Stimulated activated CD8-positive, alpha-beta memory T cell treated with anti-CD3 and anti-CD28 coated beads, Interleukin-2, amount 100 ng/mL, for 1 hour (primary cell): ENCODE results near the gene MUC20.
"Not testable (repeated sequence)": the region's sequence is repeated elsewhere in the genome, so short reads cannot be mapped to it uniquely, and the experiment has no call there.

ENCODE experiments used
- DNase-seq, 2 donors: peaks; one replicate each; pipeline ENCODE4 v3.0.0-alpha.2; 2020; ENCODE audit warnings: low read depth in 2 of 2

The MUC20 gene

DNA sequence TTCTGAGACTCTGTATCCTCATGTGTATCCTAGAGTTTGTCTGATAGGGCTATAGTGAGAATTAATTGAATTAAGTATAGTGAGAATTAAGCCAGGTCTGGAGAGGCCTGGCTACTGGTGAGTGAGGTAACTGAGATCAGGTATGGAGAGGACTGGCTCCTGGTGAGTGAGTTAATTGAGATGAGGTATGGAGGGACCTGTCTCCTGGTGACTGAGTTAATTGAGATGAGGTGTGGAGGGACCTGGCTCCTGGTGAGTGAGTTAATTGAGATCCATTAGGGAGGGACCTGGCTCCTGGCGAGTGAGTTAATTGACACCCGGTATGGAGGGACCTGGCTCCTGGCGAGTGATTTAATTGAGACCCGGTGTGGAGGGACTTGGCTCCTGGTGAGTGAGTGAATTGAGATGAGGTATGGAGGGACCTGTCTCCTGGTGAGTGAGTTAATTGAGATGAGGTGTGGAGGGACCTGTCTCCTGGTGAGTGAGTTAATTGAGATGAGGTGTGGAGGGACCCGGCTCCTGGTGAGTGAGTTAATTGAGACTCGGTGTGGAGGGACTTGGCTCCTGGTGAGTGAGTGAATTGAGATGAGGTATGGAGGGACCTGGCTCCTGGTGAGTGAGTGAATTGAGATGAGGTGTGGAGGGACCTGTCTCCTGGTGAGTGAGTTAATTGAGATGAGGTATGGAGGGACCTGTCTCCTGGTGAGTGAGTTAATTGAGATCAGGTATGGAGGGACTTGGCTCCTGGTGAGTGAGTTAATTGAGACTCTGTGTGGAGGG lies 10.5 kb upstream of the MUC20 start:
- not testable (repeated sequence) for DNase-seq

DNA sequence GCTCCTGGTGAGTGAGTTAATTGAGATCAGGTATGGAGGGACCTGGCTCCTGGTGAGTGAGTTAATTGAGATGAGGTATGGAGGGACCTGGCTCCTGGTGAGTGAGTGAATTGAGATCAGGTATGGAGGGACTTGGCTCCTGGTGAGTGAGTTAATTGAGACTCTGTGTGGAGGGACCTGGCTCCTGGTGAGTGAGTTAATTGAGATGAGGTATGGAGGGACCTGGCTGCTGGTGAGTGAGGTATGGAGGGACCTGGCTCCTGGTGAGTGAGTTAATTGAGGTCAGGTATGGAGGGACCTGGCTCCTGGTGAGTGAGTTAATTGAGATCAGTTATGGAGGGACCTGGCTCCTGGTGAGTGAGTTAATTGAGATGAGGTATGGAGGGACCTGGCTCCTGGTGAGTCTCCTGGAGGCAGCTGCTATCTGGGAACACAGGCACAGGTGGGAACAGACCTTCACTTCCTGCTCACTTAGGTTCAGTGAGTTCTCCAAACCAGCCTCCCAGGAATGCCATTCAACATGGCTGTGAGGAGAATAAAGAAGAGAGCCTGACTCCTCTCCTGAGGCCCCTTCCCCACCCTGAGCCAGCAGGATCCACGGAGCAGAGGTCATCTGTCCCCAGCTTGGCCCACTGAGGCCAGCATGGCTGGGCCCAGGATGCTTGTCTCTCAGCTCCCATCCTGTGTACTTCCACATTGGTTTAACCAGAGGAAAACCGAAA lies 9.5 kb upstream of the MUC20 start:
- not testable (repeated sequence) for DNase-seq

DNA sequence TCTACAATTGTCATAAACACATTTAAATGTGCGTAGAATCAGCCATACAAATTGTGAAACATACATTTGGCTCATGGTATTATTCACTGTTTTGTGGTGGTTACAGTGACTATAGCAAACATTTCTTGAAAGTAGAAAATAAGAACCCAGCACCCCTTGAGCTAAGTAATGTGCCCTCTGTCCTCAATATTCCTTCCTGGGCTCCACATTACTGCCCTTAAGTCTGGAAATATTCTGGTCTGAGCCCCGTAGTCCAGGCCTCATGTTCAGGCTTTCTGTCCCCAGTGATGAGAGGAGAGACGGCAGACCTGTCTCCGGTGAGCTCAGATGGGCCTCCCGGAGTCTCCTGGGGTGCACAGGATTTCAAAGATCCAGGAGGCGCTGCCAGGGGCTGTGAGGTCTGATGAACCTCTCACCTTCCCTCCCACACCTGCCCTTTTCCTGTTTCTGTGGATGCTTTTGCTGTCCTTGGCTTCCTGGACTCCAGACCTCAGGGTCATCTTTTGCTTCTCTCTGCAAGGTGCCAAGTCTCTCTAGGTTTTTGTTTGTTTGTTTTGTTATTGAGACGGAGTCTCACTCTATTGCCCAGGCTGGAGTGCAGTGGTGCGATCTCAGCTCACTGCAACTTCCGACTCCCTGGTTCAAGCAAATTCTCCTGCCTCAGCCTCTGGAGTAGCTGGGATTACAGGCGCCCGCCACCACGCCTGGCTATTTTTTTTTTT lies 8.8 kb upstream of the MUC20 start:
- DNase-seq: no peak

DNA sequence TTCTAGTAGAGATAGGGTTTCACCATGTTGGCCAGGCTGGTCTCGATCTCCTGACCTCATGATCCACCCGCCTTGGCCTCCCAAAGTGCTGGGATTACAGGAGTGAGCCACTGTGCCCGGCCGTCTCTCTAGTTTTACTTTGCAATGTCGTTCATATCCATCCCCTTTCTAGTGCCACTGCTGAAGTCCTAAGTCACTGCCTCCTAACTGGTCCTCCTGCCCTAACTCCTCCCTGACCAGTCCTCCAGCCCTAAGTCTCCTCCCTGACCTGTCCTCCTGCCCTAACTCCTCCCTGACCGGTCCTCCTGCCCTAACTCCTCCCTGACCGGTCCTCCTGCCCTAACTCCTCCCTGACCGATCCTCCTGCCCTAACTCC lies 8.3 kb upstream of the MUC20 start:
- DNase-seq: not testable (repeated sequence)

DNA sequence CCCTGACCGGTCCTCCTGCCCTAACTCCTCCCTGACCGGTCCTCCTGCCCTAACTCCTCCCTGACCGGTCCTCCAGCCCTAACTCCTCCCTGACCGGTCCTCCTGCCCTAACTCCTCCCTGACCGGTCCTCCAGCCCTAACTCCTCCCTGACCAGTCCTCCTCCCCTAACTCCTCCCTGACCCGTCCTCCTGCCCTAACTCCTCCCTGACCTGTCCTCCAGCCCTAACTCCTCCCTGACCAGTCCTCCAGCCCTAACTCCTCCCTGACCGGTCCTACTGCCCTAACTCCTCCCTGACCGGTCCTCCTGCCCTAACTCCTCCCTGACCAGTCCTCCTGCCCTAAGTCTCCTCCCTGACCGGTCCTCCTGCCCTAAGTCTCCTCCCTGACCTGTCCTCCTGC lies 7.6 kb upstream of the MUC20 start:
- not testable (repeated sequence) for DNase-seq

DNA sequence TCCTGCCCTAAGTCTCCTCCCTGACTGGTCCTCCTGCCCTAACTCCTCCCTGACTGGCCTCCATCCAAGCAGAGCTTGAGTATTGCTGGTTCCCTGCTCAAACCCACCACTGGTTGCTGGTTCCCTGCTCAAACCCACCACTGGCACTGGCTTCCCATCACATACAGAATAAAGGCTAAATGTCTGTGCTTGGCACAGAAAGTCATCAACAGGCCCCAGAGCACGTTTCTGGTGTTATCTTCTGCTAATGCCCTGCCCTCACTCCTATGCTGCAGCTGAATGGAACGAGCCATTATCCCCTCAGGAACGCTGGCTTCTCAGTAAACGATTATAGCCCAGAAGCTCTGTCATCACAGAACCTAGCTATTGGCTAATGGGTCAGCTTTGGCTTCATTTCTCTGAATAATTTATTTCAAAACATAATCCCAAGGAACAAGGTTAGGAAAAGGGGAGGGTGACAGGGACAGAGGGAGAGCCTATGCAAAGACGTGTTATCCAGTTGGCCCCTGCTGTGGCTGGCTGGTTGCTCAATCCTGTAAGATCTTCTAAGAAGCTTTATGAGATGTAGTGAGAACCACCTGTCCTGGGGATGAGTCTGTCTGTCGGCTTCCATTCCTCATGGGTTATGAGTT lies 6.3 kb upstream of the MUC20 start:
- DNase-seq: no peak

DNA sequence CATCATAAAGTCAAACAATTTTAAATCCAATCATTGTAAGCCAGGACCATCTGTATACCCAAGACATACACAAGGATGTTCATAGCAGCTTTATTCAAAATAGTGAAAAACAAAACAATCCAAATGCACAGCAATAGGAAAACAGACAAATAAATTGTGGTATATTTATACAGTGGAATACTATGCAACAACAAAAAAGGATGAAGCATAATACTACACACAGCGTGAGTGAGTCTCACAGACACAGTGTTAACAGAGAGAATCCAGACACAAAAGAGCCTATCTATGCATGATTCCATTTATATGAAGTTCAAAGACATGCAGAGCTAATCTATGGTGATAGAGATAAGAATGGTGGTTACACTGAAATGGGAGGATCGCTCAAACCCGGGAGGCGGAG lies 5.6 kb upstream of the MUC20 start:
- no peak for DNase-seq

DNA sequence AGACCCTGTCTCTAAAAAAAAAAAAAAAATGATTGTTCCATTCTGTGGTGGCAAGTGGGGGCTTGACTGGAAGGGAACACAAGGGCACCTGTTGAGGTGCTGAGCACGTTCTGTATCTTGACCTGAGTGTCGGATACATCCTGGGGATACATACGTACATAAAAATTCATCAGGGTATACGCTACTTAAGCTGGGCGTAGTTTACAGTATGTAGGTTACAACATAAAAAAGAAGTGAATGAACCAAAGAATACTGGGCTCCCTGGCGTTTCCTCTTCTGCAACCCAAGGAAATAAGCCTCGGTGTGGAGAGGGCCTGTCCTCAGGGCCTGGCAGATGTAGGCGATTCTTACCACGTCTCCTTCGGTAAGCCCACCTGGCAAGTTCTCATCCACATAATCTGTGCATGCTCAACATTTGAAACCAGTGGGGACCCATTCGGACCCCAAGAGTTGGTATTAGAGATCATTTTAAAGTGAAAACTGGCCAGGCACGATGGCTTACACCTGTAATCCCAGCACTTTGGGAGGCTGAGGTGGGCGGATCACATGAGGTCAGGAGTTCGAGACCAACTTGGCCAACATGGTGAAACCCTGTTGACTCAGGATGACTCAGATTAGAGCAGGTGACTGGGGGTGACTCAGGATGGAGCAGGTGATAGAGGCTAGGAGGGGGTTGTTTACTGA lies 5.1 kb upstream of the MUC20 start:
- DNase-seq: no peak

DNA sequence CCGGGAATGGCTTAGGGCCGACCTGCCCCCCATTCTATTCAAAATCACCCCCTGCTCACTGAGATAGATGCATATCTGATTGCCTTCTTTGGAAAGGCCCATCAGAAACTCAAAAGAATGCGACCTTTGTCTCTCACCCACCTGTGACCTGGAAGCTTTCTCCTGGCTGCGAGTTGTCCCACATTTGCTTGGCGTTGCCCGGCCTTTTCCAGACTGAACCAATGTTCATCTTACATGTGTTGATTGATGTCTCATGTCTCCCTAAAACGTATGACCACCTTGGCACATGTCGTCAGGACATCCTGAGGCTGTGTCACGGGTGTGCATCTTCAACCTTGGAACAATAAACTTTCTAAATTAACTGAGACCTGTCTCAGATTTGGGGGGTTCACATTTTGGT lies 3.4 kb upstream of the MUC20 start:
- DNase-seq: no peak

DNA sequence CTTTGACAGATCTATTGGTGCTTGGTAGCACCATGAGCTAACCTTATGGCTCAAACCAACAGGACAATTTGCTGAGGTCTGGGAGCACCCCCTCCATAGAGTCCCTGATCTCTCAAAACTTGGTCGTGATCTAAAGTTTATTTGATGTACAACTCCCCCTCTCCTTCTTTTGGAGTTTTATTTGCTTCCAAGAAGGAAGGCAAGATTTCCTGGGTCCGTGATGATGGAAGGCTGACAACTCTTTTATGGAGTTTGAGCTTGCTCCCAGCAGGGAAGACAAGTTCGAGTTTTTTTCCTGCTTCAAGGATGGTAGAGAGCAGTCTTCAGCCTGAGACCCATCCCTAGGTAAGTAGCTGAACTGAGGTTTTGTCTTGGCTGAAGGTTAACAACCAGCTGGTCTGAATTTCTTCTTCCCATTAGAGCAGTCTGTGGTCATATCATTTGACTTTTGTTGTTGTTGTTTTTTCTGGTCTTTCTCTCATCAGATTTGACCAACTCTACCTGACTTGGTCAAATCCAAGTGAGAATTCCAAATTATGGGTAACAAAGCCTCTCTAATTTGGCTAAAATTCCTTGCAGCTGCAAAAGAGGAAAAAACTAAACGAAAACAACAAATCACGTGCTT lies 2.8 kb upstream of the MUC20 start:
- DNase-seq: no peak

DNA sequence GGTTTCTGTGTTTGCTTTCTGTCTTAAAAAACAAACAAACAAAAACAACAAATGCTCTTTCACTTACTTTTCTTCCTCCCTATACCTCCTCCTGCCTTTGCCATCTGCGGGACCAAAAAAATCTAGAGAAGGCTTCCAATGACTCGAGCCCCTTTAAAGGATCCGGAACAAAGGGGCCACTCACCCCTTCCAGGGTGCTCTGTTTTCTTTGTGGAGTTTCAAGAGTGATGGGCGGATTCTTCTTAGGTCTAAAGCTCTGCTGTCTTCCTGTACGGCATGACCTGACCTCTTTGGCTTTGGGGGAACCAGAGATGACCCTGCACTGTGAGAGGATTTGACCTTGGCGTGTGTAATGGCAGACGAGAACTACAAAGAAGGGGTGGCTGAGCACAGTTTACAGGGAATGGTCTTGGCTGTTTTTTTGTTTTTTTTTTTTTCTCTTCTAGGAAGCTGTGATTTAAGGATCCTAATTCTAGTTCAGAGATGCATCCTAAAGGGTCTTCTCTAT lies 2.2 kb upstream of the MUC20 start:
- DNase-seq: no peak

DNA sequence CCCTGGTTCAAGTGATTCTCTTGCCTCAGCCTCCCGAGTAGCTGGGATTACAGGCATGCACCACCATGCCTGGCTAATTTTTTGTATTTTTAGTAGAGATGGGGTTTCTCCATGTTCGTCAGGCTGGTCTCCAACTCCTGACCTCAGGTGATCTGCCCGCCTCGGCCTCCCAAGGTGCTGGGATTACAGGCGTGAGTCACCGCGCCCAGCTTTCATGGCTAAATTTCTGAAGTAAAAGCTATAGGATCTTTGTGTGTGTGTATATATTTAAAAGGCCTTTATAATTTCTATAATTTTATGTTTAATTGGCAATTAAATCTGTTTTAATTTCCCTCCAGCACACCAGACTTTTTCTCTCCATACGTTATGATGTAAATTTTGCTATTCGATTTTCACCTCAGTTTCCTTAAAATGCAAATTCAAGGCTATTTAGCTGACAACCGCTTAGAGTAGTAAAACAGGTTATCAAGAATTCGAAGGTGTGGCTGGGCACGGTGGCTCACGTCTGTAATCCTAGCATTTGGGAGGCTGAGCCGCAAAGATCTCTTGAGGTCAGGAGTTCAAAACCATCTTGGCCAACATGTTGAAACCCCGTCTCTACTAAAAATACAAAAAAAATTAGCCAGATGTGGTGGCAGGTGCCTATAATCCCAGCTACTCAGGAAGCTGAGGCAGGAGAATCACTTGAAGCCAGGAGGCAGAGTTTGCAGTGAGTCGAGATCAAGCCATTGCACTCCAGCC lies 1.1 kb upstream of the MUC20 start:
- DNase-seq: not testable (repeated sequence)

DNA sequence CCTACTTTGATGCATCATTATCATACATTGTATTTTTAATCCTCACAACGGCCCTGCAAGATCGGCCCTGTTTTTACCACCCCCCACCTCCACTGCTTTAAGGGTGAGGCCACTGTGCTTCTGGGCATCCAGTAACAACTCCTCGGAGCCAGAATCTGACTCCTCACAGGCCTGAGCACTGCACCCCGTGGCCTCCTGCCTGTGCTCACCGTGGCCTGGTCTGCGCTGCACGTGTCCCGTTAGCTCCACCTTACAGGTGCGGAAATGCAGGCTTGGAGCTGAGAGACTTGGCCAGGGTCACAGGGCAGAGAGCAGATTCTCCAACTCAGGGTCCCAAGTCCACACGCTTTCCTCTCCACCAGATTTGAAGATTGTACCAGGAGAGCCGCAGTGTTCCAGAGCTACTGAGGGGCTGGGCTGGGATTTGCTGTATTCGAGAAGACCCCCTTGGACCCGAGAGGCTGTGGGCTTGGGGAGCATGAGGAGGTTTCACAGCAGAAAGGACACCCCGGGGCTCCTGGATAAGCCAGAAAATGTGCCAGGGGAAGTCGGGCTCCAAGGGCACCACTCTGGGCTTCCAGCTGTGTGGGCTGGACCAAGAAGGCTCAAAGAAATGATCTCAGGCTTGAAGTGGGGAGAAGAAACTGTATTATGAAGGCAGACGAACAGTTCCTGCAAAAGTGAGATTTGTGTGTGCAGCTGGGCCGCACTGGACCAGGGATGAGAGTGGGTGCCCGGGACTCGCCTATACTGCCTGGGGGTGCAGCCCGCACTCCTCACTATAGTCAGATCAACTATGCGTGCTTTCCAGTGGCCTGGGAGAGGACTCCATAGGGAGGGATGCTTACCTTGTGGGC lies 1.6 kb downstream of the MUC20 start:
- DNase-seq: not testable (repeated sequence)

DNA sequence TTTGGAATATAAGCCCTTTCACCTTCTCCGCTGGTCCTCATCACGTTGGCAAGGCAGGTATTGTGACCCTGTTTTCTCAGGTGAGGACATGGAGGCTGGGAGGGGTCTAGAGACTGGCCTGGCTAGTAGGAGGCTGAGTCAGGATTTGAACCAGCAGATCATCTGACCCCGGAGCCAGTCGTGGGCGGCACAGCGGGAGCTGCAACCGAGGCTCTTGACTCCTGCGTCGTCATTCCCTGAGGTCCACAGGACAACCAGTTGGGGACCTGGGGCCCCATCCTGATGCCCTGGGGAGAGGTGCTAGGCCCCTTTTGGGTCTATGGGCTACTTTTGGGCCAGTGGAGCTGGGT lies 2.2 kb downstream of the MUC20 start:
- DNase-seq: not testable (repeated sequence)

DNA sequence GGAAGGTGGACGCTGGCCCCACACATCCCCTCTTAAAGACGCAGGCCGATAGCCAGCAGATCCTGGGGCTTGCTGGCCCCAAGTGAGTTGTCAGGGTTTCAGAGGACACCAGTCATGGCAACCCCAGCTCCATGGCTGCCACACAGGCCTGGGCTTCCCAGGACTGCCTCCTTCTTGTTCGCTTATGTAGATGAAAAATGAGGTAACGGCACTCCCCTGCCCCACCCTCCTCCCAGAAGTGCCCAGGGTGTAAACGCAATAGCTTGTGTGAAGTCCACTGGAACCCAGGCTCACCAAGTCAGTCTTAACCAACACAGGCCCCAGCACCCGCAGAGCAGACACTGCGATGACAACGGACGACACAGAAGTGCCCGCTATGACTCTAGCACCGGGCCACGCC lies 3.6 kb downstream of the MUC20 start:
- DNase-seq: not testable (repeated sequence)

DNA sequence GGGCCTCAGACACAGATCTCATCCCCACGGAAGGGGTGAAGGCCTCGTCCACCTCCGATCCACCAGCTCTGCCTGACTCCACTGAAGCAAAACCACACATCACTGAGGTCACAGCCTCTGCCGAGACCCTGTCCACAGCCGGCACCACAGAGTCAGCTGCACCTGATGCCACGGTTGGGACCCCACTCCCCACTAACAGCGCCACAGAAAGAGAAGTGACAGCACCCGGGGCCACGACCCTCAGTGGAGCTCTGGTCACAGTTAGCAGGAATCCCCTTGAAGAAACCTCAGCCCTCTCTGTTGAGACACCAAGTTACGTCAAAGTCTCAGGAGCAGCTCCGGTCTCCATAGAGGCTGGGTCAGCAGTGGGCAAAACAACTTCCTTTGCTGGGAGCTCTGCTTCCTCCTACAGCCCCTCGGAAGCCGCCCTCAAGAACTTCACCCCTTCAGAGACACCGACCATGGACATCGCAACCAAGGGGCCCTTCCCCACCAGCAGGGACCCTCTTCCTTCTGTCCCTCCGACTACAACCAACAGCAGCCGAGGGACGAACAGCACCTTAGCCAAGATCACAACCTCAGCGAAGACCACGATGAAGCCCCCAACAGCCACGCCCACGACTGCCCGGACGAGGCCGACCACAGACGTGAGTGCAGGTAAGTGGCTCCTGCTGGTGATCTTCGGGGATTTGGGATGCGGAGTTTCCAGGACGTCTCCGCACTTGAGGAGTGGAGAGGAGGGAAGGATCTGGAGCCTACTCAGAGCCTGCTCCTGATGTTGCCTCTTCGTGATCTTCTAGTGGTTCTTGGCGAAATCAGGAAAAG lies 5.3 kb downstream of the MUC20 start:
- not testable (repeated sequence) for DNase-seq

DNA sequence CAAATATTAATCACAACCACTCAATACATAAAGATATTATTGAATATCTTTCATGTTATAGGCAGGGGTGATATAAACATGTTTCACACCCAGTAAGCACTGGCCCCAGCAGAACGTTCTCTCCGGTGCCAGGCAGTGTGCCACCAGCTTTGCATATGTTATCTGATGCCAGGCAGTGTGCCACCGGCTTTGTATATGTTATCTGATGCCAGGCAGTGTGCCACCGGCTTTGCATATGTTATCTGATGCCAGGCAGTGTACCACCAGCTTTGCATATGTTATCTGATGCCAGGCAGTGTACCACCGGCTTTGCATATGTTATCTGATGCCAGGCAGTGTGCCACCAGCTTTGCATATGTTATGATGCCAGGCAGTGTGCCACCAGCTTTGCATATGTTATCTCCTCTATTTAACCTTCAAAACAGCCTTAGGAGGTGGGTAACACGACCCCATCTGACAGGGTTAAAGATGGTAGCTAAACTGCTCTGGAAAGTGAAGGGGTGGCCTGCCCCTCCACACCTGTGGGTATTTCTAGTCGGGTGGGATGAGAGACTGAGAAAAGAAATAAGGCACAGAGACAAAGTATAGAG lies 6.9 kb downstream of the MUC20 start:
- no peak for DNase-seq

DNA sequence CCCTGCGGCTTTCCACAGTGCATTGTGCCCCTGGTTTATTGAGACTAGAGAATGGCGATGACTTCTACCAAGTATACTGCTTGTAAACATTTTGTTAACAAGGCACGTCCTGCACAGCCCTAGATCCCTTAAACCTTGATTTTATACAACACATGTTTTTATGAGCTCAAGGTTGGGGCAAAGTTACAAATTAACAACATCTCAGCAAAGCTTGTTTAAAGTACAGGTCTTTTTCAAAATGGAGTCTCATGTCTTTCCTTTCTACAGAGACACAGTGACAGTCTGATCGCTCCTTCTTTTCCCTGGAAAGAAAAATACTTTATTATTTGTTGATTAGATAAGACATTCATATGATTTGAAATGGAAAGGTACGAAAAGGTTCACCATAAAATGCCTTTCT lies 8.0 kb downstream of the MUC20 start:
- not testable (repeated sequence) for DNase-seq
